MM.1S (cell line): ENCODE results near the gene ACHE.

Experiments used
- DNase-seq: peaks from one replicate; pipeline ENCODE4 v3.0.0-alpha.2; 2015
- H2AFZ ChIP-seq: fragments of 300-600 bp; sonication (generic); 2 replicates; pipeline ENCODE4 v1.6.0; 2016; ENCODE audit warnings: antibody characterized with exemption, low read length
- H3F3A ChIP-seq: fragments of 300-600 bp; sonication (generic); 2 replicates; pipeline ENCODE4 v1.6.1; 2016; ENCODE audit warnings: mild to moderate bottlenecking, antibody characterized with exemption, low read length, moderate library complexity, mixed read lengths; ENCODE audit not compliant: insufficient read depth
- H3K27ac ChIP-seq: fragments of 300-600 bp; sonication (generic); 2 replicates; pipeline ENCODE4 v1.5.1; 2016; ENCODE audit warnings: mild to moderate bottlenecking, low read length
- H3K27me3 ChIP-seq: fragments of 300-600 bp; sonication (generic); replicated peaks from 2 replicates; pipeline ENCODE4 v1.6.0; 2016; ENCODE audit warnings: low read length; ENCODE audit not compliant: insufficient read depth
- H3K36me3 ChIP-seq: fragments of 300-600 bp; sonication (generic); replicated peaks from 2 replicates; pipeline ENCODE4 v1.6.1; 2016; ENCODE audit warnings: mild to moderate bottlenecking, low read length, mixed read lengths; ENCODE audit not compliant: insufficient read depth
- H3K4me1 ChIP-seq: fragments of 300-600 bp; sonication (generic); 2 replicates; pipeline ENCODE4 v1.6.1; 2016; ENCODE audit warnings: low read length, mixed read lengths
- H3K4me2 ChIP-seq: fragments of 300-600 bp; sonication (generic); 2 replicates; pipeline ENCODE4 v1.6.0; 2016; ENCODE audit warnings: low read depth, low read length
- H3K4me3 ChIP-seq: fragments of 300-600 bp; sonication (generic); 2 replicates; pipeline ENCODE4 v1.5.1; 2016; ENCODE audit warnings: low read length, mixed read lengths
- H3K79me2 ChIP-seq: fragments of 300-600 bp; sonication (generic); 2 replicates; pipeline ENCODE4 v1.6.1; 2016; ENCODE audit warnings: mixed run types, low read length, mixed read lengths
- H3K9ac ChIP-seq: fragments of 300-600 bp; sonication (generic); 2 replicates; pipeline ENCODE4 v1.6.1; 2016; ENCODE audit warnings: low read length, mixed read lengths
- H3K9me2 ChIP-seq: fragments of 300-600 bp; sonication (generic); replicated peaks from 2 replicates; pipeline ENCODE4 v1.6.1; 2016; ENCODE audit warnings: mild to moderate bottlenecking, low read length, mixed read lengths; ENCODE audit not compliant: insufficient read depth
- H3K9me3 ChIP-seq: fragments of 300-600 bp; sonication (generic); replicated peaks from 2 replicates; pipeline ENCODE4 v1.6.1; 2016; ENCODE audit warnings: mild to moderate bottlenecking, low read length, mixed read lengths; ENCODE audit not compliant: insufficient read depth
- H4K20me1 ChIP-seq: fragments of 300-600 bp; sonication (generic); 2 replicates; pipeline ENCODE4 v1.6.1; 2016; ENCODE audit warnings: mild to moderate bottlenecking, low read length, moderate library complexity, mixed read lengths; ENCODE audit not compliant: insufficient read depth
- EZH2 ChIP-seq: fragments of 300-600 bp; sonication (generic); optimal IDR thresholded peaks from 2 replicates; pipeline ENCODE3; 2017; ENCODE audit warnings: low read depth, mild to moderate bottlenecking, antibody characterized with exemption, low read length, mixed read lengths
- EZH2phosphoT487 ChIP-seq: fragments of 300-600 bp; sonication (generic); IDR thresholded peaks from 2 replicates; pipeline ENCODE4 v1.6.1; 2018; ENCODE audit warnings: antibody characterized with exemption, low read length
- TF ChIP-seq, protein P1 (sequence below): fragments of 300-600 bp; sonication (generic); IDR thresholded peaks from 2 replicates; pipeline ENCODE4 v1.5.1; 2016; ENCODE audit warnings: antibody characterized with exemption, low read length, mixed read lengths

The ACHE gene

DNA sequence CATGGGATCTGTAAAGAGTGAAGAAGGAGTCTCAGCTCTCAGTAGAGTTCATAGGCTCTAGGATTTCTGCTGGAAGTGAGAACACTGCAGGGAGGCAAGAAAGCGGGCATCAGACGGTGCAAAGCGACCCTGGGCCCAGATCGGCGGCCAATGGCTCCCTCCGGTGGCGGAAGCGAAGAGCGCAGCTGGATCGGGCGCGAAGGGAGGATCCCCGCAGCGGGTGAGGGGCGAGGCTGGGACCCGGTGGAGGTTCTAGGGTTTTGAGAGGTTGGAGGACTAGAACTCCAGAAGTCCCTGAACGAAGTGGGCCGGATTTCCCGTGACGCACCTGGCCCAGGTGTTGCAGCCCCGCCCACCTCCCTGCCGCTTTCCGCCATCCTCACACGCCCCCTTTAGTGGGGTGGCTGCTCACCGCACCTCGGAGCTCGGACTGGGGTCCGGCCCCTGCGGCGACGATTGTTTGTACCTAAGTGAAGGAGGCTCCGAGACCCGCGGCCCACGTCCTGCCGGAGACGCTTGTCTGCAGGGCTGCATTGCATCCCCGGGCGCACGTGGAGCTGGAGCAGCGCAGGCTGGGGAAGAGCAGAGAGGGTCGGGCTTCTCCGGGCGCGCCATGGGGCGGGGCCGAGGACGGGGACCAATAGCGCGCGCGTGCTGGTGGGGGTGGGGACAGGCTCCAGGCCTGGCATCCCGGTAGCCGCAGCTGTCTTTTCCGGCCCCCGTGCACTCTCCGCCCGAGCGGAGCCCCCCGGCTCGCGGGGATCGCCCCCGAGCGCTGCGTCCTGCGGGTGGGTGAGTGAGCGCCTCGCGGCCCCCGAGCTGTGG lies 43.4 kb downstream of the ACHE start, which contains the start of gene SLC12A9:
Gene SLC12A9 (plus strand): TSS at position 666 of the 825 bp plus-strand sequence. CDS start 1,485 bp downstream, outside the sequence.
- no peaks in the 10 kb centered on the region for H3K36me3 ChIP-seq
- peak; percentile 90 for DNase-seq
- peaks cover 10% of the 10 kb centered on the region for H3K79me2 ChIP-seq
- H3K4me1 ChIP-seq: no peaks in the 10 kb centered on the region
- no peaks in the 10 kb centered on the region for H3F3A ChIP-seq
- no peaks in the 10 kb centered on the region for H3K9me2 ChIP-seq
- peak within 1 kb of the TSS; percentile 87 for H2AFZ ChIP-seq
- H3K27me3 ChIP-seq: no peaks in the 10 kb centered on the region
- peak within 1 kb of the TSS; percentile 87 for H3K4me2 ChIP-seq
- H3K27ac ChIP-seq: peak within 1 kb of the TSS; percentile 21; the same call in 1 of the 2 replicates
- no peaks in the 10 kb centered on the region for H3K9me3 ChIP-seq
- peak within 1 kb of the TSS; percentile 71 for H3K9ac ChIP-seq
- H4K20me1 ChIP-seq: no peaks in the 10 kb centered on the region
- peak within 1 kb of the TSS; percentile 86 for H3K4me3 ChIP-seq
- TF ChIP-seq, protein P1, sequence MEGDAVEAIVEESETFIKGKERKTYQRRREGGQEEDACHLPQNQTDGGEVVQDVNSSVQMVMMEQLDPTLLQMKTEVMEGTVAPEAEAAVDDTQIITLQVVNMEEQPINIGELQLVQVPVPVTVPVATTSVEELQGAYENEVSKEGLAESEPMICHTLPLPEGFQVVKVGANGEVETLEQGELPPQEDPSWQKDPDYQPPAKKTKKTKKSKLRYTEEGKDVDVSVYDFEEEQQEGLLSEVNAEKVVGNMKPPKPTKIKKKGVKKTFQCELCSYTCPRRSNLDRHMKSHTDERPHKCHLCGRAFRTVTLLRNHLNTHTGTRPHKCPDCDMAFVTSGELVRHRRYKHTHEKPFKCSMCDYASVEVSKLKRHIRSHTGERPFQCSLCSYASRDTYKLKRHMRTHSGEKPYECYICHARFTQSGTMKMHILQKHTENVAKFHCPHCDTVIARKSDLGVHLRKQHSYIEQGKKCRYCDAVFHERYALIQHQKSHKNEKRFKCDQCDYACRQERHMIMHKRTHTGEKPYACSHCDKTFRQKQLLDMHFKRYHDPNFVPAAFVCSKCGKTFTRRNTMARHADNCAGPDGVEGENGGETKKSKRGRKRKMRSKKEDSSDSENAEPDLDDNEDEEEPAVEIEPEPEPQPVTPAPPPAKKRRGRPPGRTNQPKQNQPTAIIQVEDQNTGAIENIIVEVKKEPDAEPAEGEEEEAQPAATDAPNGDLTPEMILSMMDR: peak; percentile 93
- TF ChIP-seq EZH2phosphoT487 (no peak), EZH2 (no peak)

DNA sequence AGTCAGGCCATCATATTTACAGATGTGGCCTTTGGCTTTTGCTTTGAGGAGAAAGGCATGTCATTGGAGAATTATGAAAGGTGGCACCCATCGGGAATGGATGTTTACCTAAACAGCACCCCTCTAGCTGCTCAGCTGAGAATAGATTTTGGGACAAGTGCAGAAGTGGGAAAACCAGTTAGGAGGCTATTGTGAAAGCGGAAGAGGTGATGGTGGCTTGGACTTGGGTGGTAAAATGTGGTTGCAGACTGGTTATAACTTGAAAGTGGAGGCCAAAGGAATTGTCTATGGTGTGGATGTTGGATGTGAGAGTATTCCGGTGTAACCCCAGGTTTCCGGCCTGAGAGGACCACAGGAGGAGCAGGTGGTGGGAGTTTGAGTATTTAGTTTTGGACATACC lies 48.3 kb downstream of the ACHE start:
- Histone ChIP-seq H3K27ac (no peak overlapping the region), H3K36me3 (no peaks in the 10 kb centered on the region), H3K4me3 (no peak overlapping the region), H3F3A (no peaks in the 10 kb centered on the region), H3K9ac (no peak overlapping the region), H3K9me3 (no peaks in the 10 kb centered on the region), H3K4me1 (no peaks in the 10 kb centered on the region), H2AFZ (no peak overlapping the region), H4K20me1 (no peaks in the 10 kb centered on the region), H3K4me2 (no peak overlapping the region), H3K27me3 (no peaks in the 10 kb centered on the region), H3K79me2 (no peaks in the 10 kb centered on the region), H3K9me2 (no peaks in the 10 kb centered on the region)
- DNase-seq: no peak
- TF ChIP-seq, protein P1: no peak
- TF ChIP-seq EZH2 (no peak), EZH2phosphoT487 (no peak)

DNA sequence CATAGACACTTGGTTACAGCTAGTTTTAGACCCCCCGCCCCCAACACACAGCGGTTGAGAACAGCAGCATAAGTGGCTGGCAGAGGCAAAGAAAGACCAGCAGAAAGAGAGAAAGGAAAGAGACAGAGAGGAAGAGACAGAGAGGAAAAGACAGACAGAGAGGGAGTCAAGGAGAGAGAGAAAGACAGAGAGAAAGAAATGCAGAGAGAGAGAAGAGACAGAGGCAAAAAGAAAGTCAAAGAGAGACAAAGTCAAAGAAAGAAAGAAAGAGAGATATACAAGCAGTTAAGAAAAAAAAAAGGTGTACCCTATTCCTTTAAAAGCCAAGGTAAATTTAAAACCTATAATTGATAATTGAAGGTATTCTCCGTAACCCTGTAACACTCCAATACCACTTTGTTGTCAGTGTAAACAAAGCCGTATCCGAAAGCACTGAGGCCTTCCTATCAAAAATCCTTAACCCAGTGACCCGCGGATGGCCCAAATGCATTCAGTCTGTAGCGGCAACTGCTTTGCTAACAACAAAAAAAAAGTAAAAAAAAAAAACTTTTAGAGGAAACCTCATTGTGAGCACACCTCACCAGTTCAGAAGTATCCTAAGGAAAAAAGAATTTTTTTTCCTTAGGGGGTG lies 55.1 kb downstream of the ACHE start:
- Histone ChIP-seq H3K4me2 (no peak overlapping the region), H3K4me1 (no peaks in the 10 kb centered on the region), H3K79me2 (no peaks in the 10 kb centered on the region), H3K9me3 (no peaks in the 10 kb centered on the region), H3F3A (no peaks in the 10 kb centered on the region), H4K20me1 (no peaks in the 10 kb centered on the region), H3K36me3 (no peaks in the 10 kb centered on the region), H3K9me2 (no peaks in the 10 kb centered on the region), H3K27ac (no peak overlapping the region), H3K4me3 (no peak overlapping the region), H3K9ac (no peak overlapping the region), H2AFZ (no peak overlapping the region), H3K27me3 (peaks cover 4% of the 10 kb centered on the region)
- TF ChIP-seq EZH2: no peak
- TF ChIP-seq, protein P1: no peak
- TF ChIP-seq EZH2phosphoT487: no peak
- no peak for DNase-seq
